Endothelial cell of umbilical vein (primary cell): ENCODE measurements around the gene SMAD5. TPM values are rescaled to one million over a fixed set of nuclear protein-coding genes. Genes with fewer than 3 reads are reported as not detected.

ENCODE experiments used
- BruUV-seq: library from RNA; stranded (reverse); fragments of 400-500 nt; replicated peaks from 2 replicates; lab custom pipeline; 2021; lab: Mats Ljungman, UMichigan
- CTCF ChIA-PET: fragments of 300-600, 350-600 bp; sonication (Branson Sonifier 250); formaldehyde crosslinking; loops from one replicate; lab custom pipeline; 2021; ENCODE audit warnings: antibody characterized with exemption, inconsistent platforms; lab: Charles Lee
- POLR2A ChIA-PET: fragments of 300-600, 350-600 bp; sonication (Branson Sonifier 250); formaldehyde crosslinking; loops from one replicate; lab custom pipeline; 2021; ENCODE audit warnings: antibody characterized with exemption, inconsistent platforms; lab: Charles Lee
- DNase-seq: peaks from one replicate; pipeline ENCODE4 v3.0.0-alpha.2; 2011; ENCODE audit warnings: low read depth, low spot score
- FAIRE-seq: peaks from 2 replicates; lab custom pipeline; 2011; peaks lifted over from hg19 to GRCh38; lab: Jason Lieb, UNC
- H2AFZ ChIP-seq: 2 replicates; pipeline ENCODE4 v1.6.0; 2012; ENCODE audit warnings: low read depth, low read length, control low read depth, inconsistent platforms
- H3K27ac ChIP-seq: 2 replicates; pipeline ENCODE4 v1.5.1; 2011; ENCODE audit warnings: low read depth, mild to moderate bottlenecking, control low read depth, low read length, moderate library complexity; ENCODE audit not compliant: insufficient read depth
- H3K27me3 ChIP-seq, 2 experiments: 2 replicates each; pipeline versions ENCODE4 v1.6.0 to v1.6.1; 2011; ENCODE audit warnings: low read length in 2 of 2, mixed read lengths in 1 of 2; ENCODE audit not compliant: control insufficient read depth in 2 of 2, insufficient read depth in 2 of 2
- H3K36me3 ChIP-seq, 2 experiments: 2 replicates in 1 of 2; 3 replicates in 1 of 2; pipeline ENCODE4 v1.5.1; 2011; ENCODE audit warnings: low read length in 2 of 2, mild to moderate bottlenecking in 1 of 2, moderate library complexity in 1 of 2; ENCODE audit not compliant: control insufficient read depth in 2 of 2, insufficient read depth in 2 of 2; ENCODE audit errors: extremely low read depth in 1 of 2
- H3K4me1 ChIP-seq: 3 replicates; pipeline ENCODE4 v1.5.1; 2011; ENCODE audit warnings: mild to moderate bottlenecking, low read length; ENCODE audit not compliant: control insufficient read depth, insufficient read depth; ENCODE audit errors: extremely low read depth
- H3K4me2 ChIP-seq: 2 replicates; pipeline ENCODE4 v1.6.1; 2011; ENCODE audit warnings: low read length, control low read depth, mixed read lengths; ENCODE audit not compliant: insufficient read depth
- H3K4me3 ChIP-seq, 3 experiments: fragments of 200-600 bp in 1 of 3; sonication (generic), shearing (Covaris generic) in 1 of 3; replicated peaks in 1 of 3; 2 replicates each; pipeline ENCODE4 v1.5.1; 2011 to 2016; ENCODE audit warnings: control low read depth in 3 of 3, low read length in 3 of 3, mild to moderate bottlenecking in 2 of 3, inconsistent platforms in 1 of 3, low read depth in 1 of 3, moderate library complexity in 1 of 3; ENCODE audit not compliant: insufficient read depth in 1 of 3
- H3K79me2 ChIP-seq: 2 replicates; pipeline ENCODE4 v1.6.0; 2012; ENCODE audit warnings: low read length, inconsistent platforms; ENCODE audit not compliant: control insufficient read depth, insufficient read depth
- H3K9ac ChIP-seq: replicated peaks from 2 replicates; pipeline ENCODE3; 2011; ENCODE audit warnings: low read length, control low read depth; ENCODE audit not compliant: insufficient read depth; ENCODE audit errors: extremely low read depth
- H3K9me1 ChIP-seq: replicated peaks from 3 replicates; pipeline ENCODE4 v1.6.0; 2011; ENCODE audit warnings: mild to moderate bottlenecking, low read length; ENCODE audit not compliant: control insufficient read depth, insufficient read depth; ENCODE audit errors: extremely low read depth
- H3K9me3 ChIP-seq: replicated peaks from 2 replicates; pipeline ENCODE4 v1.5.1; 2012; ENCODE audit warnings: low read length, inconsistent platforms; ENCODE audit not compliant: control insufficient read depth, insufficient read depth
- H4K20me1 ChIP-seq: replicated peaks from 2 replicates; pipeline ENCODE3; 2011; ENCODE audit warnings: mild to moderate bottlenecking, low read length; ENCODE audit not compliant: control insufficient read depth, insufficient read depth; ENCODE audit errors: extremely low read depth
- EZH2 ChIP-seq: IDR thresholded peaks from 2 replicates; pipeline ENCODE4 v1.6.1; 2012; ENCODE audit warnings: borderline replicate concordance, low read depth, mild to moderate bottlenecking, moderate library complexity, low read length, inconsistent platforms; ENCODE audit not compliant: severe bottlenecking
- JUN ChIP-seq: IDR thresholded peaks from 2 replicates; pipeline ENCODE4 v1.6.1; 2011; ENCODE audit warnings: borderline replicate concordance, low read depth; ENCODE audit not compliant: insufficient read length, insufficient read depth
- POLR2A ChIP-seq: IDR thresholded peaks from 2 replicates; pipeline ENCODE4 v1.6.1; 2012; ENCODE audit warnings: low read depth, mild to moderate bottlenecking, control low read depth, low read length
- POLR2AphosphoS5 ChIP-seq: IDR thresholded peaks from 2 replicates; pipeline ENCODE4 v1.6.1; 2012; ENCODE audit warnings: low read depth, mild to moderate bottlenecking, control low read depth, low read length, moderate library complexity; ENCODE audit not compliant: insufficient read depth
- dilution Hi-C: fragments of 300-500 bp; cut with MboI; formaldehyde crosslinking; loops from one replicate; pipeline ENCODE4 v1.15.0; 2019; ENCODE audit warnings: low sequenced_read_pairs; ENCODE audit not compliant: extremely low pct_ligation_motif_present
- intact Hi-C: fragments of 100-400 bp; cut with micrococcal nuclease; formaldehyde crosslinking; loops from one replicate; pipeline ENCODE4 v1.10.0; 2022
- polyA plus RNA-seq, 4 experiments: library from polyadenylated mRNA; depleted of rRNA in 3 of 4; stranded (reverse) in 3 of 4; unstranded in 1 of 4; fragments of >200 nt; gene quantifications; 2 replicates each; pipeline versions ENCODE4 v1.2.1 to v1.2.3, GENCODE V29; 2011 to 2012; ENCODE audit warnings: missing spikeins in 1 of 4
- total RNA-seq: library from RNA; stranded (reverse); gene quantifications from 2 replicates; pipeline ENCODE4 v1.2.3, GENCODE V29; 2021
- TF ChIP-seq, protein P1 (sequence below), 2 donors: IDR thresholded peaks; 1 replicate in 1 of 2; 2 replicates in 1 of 2; pipeline ENCODE4 v1.5.1; 2011; ENCODE audit warnings: low read length in 2 of 2, mild to moderate bottlenecking in 2 of 2, moderate library complexity in 2 of 2, control low read depth in 1 of 2, inconsistent platforms in 1 of 2, low read depth in 1 of 2; ENCODE audit not compliant: insufficient read depth in 1 of 2; ENCODE audit errors: extremely low read depth in 1 of 2
- TF ChIP-seq, protein P2 (sequence below): IDR thresholded peaks from 2 replicates; pipeline ENCODE4 v1.6.1; 2011; ENCODE audit not compliant: insufficient read depth, insufficient read length

The SMAD5 gene
- total and polyA plus RNA-seq, 2 donors (not counting 3 experiments of a cell fraction or from before 2014, with no cell fraction given) = 26.0 to 66.0 TPM

DNA sequence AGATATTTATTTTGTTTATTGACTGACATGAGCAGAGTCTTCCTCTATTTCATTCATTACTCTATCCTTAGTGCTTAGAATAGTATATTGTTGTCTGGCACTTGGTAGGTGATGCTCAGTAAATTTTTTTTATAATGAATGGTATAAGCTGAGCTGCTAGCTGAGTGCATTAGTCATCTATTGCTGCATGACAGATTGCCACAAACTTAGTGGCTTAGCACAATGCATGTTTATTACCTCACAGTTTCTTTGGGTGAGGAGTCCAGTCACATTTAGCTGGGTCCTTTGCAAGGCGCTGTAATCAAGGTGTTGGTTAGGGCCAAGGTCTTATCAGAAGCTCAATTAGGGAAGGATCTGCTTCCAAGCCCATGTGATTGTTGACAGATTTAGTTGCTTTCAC lies 23.1 kb downstream of the SMAD5 start:
- Histone ChIP-seq H3K4me2 (no peak overlapping the region), H3K9ac (no peak overlapping the region), H3K36me3 (peaks cover 10 to 12% of the 10 kb centered on the region in 2 experiments), H3K9me3 (no peaks in the 10 kb centered on the region), H2AFZ (no peak overlapping the region), H3K4me1 (no peaks in the 10 kb centered on the region), H3K27me3 (no peaks in the 10 kb centered on the region), H4K20me1 (peaks cover 2% of the 10 kb centered on the region), H3K79me2 (peaks cover 73% of the 10 kb centered on the region), H3K27ac (no peak overlapping the region), H3K9me1 (no peaks in the 10 kb centered on the region), H3K4me3 (no peak overlapping the region)
- DNase-seq (no peak), FAIRE-seq (no peak)
- BruUV-seq = no TSS peak
- intact Hi-C loops = no loop called here
- ChIA-PET CTCF (interaction anchor here (1.0 to 1.9 kb wide), 3 partner anchors 23 to 75 kb away, joined by 3 to 4 read pairs (median 3); partner anchors contain the start of gene SMAD5), POLR2A (no interaction called here)
- dilution Hi-C loops = no loop called here
- TF ChIP-seq, protein P1, sequence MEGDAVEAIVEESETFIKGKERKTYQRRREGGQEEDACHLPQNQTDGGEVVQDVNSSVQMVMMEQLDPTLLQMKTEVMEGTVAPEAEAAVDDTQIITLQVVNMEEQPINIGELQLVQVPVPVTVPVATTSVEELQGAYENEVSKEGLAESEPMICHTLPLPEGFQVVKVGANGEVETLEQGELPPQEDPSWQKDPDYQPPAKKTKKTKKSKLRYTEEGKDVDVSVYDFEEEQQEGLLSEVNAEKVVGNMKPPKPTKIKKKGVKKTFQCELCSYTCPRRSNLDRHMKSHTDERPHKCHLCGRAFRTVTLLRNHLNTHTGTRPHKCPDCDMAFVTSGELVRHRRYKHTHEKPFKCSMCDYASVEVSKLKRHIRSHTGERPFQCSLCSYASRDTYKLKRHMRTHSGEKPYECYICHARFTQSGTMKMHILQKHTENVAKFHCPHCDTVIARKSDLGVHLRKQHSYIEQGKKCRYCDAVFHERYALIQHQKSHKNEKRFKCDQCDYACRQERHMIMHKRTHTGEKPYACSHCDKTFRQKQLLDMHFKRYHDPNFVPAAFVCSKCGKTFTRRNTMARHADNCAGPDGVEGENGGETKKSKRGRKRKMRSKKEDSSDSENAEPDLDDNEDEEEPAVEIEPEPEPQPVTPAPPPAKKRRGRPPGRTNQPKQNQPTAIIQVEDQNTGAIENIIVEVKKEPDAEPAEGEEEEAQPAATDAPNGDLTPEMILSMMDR (IDR thresholded peaks at IDR 0.05; ENCODE audit: extremely low read depth in 1 of 2, insufficient read depth in 1 of 2, low read depth in 1 of 2, low read length in 2 of 2) = no peak
- TF ChIP-seq POLR2AphosphoS5 = no peak

DNA sequence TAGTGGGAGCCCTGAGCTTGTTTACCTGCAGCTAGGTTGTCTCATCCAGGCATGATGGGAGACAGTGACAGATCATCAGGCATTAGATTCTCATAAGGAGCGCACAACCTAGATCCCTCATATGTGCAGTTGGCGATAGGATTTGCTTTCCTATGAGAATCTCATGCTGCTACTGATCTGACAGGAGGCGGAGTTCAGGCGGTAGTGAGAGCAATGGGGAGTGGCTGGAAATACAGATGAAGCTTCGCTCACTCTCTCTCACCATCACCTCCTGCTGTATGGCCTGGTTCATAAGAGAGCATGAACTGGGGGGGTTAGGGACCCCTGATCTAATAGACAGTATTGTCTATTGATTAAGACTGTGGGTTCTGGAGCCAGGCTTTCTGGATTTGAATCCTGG lies 24.9 kb downstream of the SMAD5 start:
- H3K36me3 ChIP-seq = peaks cover 10 to 12% of the 10 kb centered on the region in 2 experiments
- H3K4me3 ChIP-seq = no peak overlapping the region
- intact Hi-C loops (no loop called here), dilution Hi-C loops (no loop called here)
- peaks cover 58% of the 10 kb centered on the region for H3K79me2 ChIP-seq
- BruUV-seq = no TSS peak
- H2AFZ ChIP-seq = no peak overlapping the region
- FAIRE-seq (no peak), DNase-seq (no peak)
- no peaks in the 10 kb centered on the region for H3K9me1 ChIP-seq
- H3K9ac ChIP-seq = no peak overlapping the region
- H3K9me3 ChIP-seq = no peaks in the 10 kb centered on the region
- H3K4me1 ChIP-seq = no peaks in the 10 kb centered on the region
- ChIA-PET CTCF (no interaction called here), POLR2A (no interaction called here)
- no peak overlapping the region for H3K27ac ChIP-seq
- peaks cover 2% of the 10 kb centered on the region for H4K20me1 ChIP-seq
- H3K4me2 ChIP-seq = no peak overlapping the region
- TF ChIP-seq, protein P2, sequence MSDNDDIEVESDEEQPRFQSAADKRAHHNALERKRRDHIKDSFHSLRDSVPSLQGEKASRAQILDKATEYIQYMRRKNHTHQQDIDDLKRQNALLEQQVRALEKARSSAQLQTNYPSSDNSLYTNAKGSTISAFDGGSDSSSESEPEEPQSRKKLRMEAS = no peak
- TF ChIP-seq POLR2A (no peak), EZH2 (no peak), JUN (no peak)
- H3K27me3 ChIP-seq = no peaks in the 10 kb centered on the region
